ENCODE measurements around the gene MN1.

DNA sequence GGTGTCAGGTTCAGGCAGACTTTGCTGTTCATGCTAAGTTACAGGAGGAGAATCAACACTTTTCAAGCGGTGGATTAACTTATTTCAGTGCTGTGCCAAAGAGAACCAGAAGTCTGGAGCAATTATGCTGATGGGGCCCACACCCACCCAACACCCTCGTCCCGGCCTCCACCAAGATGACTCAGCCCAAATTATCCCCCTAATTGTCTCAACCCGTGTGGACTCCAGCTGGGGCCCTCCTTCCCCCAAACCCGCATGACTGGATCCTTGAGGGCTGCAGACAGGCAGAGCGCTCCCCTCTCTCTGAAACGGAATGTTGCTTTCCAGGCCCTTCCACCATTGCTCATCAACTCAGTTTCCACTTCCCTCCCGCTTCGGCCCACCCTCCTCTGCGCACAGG is 34.6 kb upstream of the MN1 start:
- TF ChIP-seq CTCF (IDR thresholded peaks at IDR 0.05; ENCODE audit: low read length), result no peak
- no peak for TF ChIP-seq EZH2 (optimal IDR thresholded peaks at IDR 0.05; ENCODE audit: low read depth, low read length)
- TF ChIP-seq EZH2phosphoT487 (IDR thresholded peaks at IDR 0.05; ENCODE audit: low read length), result no peak
